ENCODE data around the gene SPTA1.

Gene SPTA1

GRCh38 chr1:158570480-158570879, 116.0 kb downstream of the SPTA1 start, which contains the start of gene OR6P1:
TSS of gene OR6P1 (minus strand) at chr1:158570580. CDS start at chr1:158563604, 6,976 bp downstream.
- DNase-seq (ENCODE audit: low spot score): no peak

GRCh38 chr1:158564608-158565007, 121.9 kb downstream of the SPTA1 start:
- no peak for DNase-seq (ENCODE audit: low spot score)

GRCh38 chr1:158563853-158564252, 122.7 kb downstream of the SPTA1 start:
- DNase-seq (ENCODE audit: low spot score): no peak

Data from globus pallidus (tissue), 1 donor.